CD4-positive, alpha-beta T cell treated with Interleukin-6 at 100 ng/mL for 8 hours (primary cell): Measurements from ENCODE around the gene PAK5.

Experiments
- DNase-seq: peaks from one replicate; pipeline ENCODE4 v3.0.0-alpha.2; 2020; ENCODE audit warnings: mixed read lengths, low spot score

Gene PAK5

DNA sequence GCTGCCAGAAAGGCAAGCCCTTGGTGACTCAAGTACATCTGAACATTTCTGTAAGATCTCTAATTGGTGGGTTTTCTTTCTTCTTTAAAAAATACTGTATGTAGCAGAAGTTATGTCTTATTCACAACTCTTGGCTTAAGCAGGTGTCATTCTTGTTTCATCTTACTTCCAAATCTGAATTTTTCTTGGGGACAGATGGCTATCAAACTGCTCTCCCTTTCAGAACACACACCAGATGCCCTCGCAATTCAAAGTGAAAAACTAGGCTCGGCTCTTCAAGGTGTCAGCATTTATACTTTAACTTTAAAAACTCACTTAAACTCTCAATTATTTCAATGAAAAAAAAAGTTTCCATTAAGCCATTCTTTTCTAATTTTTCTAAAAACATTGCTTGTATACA lies 49.7 kb downstream of the PAK5 start:
- DNase-seq, result no peak

GRCh38 chr20:9775176-9775575 lies 63.7 kb downstream of the PAK5 start:
- DNase-seq, result no peak

GRCh38 chr20:9769954-9770353 lies 68.9 kb downstream of the PAK5 start:
- DNase-seq, result no peak

GRCh38 chr20:9761476-9761875 lies 77.4 kb downstream of the PAK5 start:
- no peak for DNase-seq

- DNase-seq, result no peak
Measured at GRCh38 chr20:9759392-9759791, 79.5 kb downstream of the PAK5 start.

DNA sequence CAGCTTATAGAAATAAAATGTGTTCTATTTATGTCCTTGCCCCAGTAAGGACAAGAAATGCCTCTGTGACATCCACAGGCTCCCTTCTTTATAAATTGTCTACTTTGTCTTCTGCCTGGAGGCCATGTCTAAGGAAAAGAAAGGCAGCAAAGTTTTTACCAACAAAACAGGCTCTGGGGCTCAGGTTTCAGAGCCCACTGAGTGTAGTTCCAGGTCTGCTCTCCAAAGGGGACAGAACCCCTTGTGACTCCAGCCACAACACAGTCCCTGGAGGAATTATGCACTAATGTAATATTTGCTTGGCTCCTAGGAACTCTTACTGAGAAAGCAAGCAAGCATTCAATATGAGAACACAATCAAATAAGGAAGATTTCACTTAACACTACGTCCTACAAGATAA lies 80.1 kb downstream of the PAK5 start:
- no peak for DNase-seq

- DNase-seq, result no peak
Measured at GRCh38 chr20:9756660-9757059, 82.2 kb downstream of the PAK5 start.

DNA sequence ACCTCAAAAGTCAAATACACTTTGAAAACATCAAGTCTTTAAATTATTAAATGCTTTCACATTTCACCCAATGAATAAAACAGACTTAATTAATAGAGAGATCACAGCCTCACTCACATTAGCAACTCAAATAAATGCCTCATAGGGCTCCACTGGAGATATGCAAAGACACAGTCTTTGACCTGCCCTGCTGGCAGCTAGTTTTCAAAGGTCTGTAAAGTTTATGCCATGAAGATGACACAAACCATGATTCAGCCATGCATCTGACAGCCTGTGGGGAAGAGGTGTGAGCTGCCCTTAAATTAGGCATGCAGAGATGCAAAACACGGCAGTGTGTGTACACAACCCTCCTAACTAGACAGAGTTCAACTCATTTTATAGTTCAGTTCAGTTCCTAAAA lies 83.6 kb downstream of the PAK5 start:
- no peak for DNase-seq

- DNase-seq, result no peak
Measured at GRCh38 chr20:9744551-9744950, 94.3 kb downstream of the PAK5 start.

DNA sequence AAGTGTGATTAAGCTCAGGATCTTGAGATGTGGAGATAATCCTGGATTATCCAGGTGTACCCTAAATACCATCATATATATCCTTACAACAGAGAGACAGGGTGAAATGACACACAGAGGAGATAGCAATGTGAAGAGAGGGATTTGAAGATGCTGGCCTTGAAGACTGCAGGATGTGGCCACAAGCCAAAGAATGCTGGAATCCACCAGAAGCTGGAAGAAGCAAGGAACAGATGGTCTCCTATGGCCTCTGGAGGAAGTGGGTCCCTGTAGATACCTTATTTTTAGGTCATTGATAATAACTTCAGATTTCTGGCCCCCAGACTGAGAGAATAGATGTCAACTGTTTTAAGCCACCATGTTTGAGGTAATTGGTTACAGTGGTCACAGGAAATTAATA lies 95.0 kb downstream of the PAK5 start:
- DNase-seq, result no peak

GRCh38 chr20:9742821-9743220 lies 96.1 kb downstream of the PAK5 start:
- no peak for DNase-seq

- DNase-seq, result no peak
Measured at GRCh38 chr20:9741996-9742395, 96.9 kb downstream of the PAK5 start.

GRCh38 chr20:9740486-9740885 lies 98.4 kb downstream of the PAK5 start:
- DNase-seq, result no peak

- DNase-seq, result no peak
Measured at GRCh38 chr20:9739991-9740390, 98.9 kb downstream of the PAK5 start.

GRCh38 chr20:9736373-9736772 lies 102.5 kb downstream of the PAK5 start:
- no peak for DNase-seq

GRCh38 chr20:9723501-9724202 lies 115.2 kb downstream of the PAK5 start:
- DNase-seq, result no peak

- DNase-seq, result no peak
Measured at GRCh38 chr20:9711872-9712271, 127.0 kb downstream of the PAK5 start.

DNA sequence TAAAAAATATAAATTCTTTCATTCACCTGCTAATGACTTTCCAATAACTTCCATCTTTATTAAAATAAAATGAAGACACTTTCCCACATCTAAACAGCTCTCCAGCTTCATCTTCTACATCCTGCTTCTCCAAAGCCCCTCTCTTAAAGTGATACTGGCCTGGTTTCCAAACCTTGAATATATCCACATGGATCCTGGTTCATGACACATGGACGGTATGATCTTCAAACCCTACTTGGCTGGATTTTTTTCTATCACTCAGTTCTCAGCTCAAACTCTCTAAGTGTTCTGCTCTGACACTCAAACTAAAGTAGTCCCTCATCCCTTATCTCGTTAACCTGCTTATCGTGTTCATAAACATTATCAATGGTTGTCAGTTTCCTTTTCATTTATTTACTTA lies 128.2 kb downstream of the PAK5 start:
- DNase-seq, result no peak

GRCh38 chr20:9705722-9706476 lies 133.0 kb downstream of the PAK5 start:
- DNase-seq, result no peak

- no peak for DNase-seq
Measured at GRCh38 chr20:9699181-9699580, 139.7 kb downstream of the PAK5 start.

DNA sequence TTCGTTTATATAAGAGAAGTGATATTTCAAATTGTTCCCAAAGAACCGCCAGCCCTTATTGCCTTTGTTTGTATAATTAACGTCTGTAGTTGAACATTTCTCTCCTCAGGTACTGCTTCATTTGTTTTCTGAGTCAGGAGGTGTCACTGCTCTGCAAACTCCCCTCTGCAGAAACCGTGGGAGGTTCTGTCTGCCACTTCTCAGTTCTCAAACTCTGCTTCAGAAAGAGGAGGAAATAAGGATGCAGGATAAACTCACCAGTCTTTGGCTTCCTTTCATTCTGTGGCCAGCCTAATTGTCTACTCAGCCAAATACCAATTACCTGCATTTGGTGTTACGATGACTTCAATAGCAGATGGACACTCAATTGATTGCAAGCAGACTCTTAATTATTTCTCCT lies 149.8 kb downstream of the PAK5 start:
- DNase-seq, result no peak

DNA sequence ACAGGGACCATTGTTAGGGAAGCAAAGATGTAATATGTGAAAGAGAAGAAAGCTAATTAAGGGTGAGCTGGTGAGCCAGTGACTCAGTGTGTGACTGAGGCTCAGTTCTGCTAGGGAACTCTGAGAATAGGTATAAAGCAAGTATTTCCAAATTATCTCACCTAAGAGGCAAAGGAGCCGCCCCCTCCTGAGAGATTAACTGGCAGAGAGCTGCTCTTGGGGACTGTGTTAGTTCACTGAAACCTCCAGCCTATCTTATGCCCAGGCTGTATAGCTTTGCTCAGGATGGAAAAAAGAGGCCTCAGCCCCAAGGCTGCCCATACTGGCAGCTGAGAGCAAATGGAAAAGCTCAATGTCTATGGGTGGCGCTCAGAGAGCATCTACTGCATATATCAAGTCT lies 152.0 kb downstream of the PAK5 start:
- no peak for DNase-seq

DNA sequence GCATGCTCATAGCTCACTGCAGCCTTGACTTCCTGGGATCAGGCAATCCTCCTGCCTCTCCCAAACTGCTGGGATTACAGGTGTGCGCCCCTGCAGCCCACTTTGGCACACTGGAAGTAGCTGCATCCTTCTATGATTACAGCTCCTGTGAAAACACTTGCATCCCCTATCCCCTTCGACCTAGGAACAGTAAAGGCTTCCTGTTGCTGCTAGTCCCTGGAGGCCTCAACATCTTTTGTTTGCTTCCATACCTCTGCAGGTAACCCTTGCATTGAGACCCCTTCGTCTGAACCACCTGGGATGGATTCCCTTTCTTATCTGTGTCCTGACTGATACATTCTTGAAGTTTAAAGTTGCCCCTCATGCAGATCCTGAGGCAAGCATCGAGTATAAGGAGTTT lies 152.4 kb downstream of the PAK5 start:
- no peak for DNase-seq

GRCh38 chr20:9686001-9686400 lies 152.9 kb downstream of the PAK5 start:
- DNase-seq, result no peak
